NCI-H345 treated with DMSO at 0.1 percent for 48 hours (cell line): ENCODE data around the gene DNM1L.
A peak's percentile ranks its signal among the peaks of the same experiment; 100 is the strongest.

Experiments
- DNase-seq: peaks from one replicate; lab custom pipeline; 2025; ENCODE audit not compliant: unreplicated experiment; lab: John Stamatoyannopoulos, UW

The DNM1L gene

DNA sequence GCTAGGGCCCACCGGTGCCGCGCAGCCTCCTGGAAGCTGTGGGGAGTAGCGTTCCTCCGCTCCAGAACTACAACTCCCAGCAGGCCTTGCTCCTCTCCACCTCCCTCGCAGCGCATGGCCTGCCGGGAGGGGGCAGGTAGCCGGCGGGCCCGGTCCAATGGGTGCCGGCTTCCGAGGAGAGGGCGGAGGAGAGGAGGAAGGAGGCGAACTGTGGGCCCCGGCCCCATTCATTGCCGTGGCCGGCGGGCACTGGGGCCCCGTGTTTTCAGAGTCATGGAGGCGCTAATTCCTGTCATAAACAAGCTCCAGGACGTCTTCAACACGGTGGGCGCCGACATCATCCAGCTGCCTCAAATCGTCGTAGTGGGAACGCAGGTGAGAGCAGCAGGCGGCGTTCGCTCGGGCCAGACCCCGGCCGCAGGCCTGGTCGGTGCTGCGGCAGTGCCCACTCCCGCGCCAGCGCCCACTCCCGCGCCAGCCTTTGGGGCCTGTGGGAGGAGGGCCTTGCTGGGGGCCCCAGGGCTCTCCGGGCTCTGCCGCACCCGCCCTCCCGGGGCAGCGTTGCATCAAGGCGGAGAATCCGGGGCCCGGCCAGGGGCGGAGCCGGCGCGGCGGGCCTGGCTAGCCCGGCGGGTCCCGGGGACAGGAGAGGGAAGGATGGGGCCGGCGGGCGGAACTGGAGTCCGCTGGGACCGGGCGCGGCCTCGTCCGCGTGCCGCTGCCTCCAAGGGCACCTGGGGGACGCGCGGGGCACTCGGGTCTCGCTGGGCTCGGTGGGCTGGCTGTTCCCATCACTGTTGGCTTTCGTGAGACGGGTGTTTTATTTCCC lies at the start of gene DNM1L:
TSS of gene DNM1L (plus strand) at position 211 of the 829 bp plus-strand sequence. CDS start at position 274, 63 bp downstream.
- peak; percentile 96 for DNase-seq

- no peak for DNase-seq
Observed at GRCh38 chr12:32641287-32641901, 37.7 kb upstream of the DNM1L start.

GRCh38 chr12:32644431-32644830 lies 34.7 kb upstream of the DNM1L start:
- DNase-seq, result no peak

DNA sequence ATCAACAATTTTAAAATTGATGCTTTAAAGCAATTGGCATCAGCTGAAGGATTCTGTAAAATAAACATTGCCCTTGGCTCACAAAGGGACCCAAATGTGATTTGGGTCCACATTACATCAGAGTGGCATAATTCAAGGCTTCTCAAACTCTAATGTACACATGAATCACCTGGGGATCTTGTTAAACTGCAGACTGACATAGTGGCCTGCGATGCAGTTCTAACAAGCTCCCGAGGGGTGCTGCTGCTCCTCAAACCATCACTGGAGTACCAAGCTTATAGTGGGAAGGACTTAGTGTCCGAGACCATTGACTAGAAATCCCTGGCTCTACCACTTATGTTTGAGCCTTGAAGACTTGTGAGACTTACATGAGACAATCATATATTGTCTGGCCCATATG lies 31.8 kb upstream of the DNM1L start:
- DNase-seq, result no peak

- DNase-seq, result no peak
Observed at GRCh38 chr12:32650508-32650907, 28.6 kb upstream of the DNM1L start.

- DNase-seq, result no peak
Observed at GRCh38 chr12:32651151-32651955, 27.7 kb upstream of the DNM1L start.

GRCh38 chr12:32651956-32652210 lies 27.2 kb upstream of the DNM1L start:
- DNase-seq, result no peak

GRCh38 chr12:32659908-32660440 lies 19.1 kb upstream of the DNM1L start:
- DNase-seq, result no peak

GRCh38 chr12:32661706-32662105 lies 17.4 kb upstream of the DNM1L start:
- DNase-seq, result no peak

GRCh38 chr12:32662665-32663064 lies 16.4 kb upstream of the DNM1L start:
- DNase-seq, result no peak

GRCh38 chr12:32666018-32666417 lies 13.1 kb upstream of the DNM1L start:
- DNase-seq, result no peak

DNA sequence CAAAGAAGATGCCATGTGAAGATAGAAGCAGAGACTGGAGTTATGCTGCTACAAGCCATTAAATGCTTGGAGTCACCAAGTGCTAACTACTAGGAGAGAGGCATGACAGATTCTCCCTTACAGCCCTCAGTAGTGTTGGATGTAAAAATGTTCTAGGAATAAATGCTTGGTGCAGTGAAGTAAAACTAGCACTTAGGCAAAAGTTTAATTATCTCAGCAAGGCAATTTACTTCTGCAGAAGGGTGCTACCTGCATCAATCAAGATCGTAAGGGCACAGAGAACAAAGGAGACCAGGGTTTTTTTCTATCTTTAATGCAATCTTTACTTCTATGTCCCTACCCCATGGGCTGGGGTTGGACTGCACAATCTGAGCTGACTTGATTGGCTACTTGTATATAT lies 9.5 kb upstream of the DNM1L start:
- no peak for DNase-seq

- DNase-seq, result peak; percentile 70
Observed at GRCh38 chr12:32671930-32672780, 6.9 kb upstream of the DNM1L start.

GRCh38 chr12:32679920-32680237 lies 778 bp downstream of the DNM1L start:
- DNase-seq, result no peak

DNA sequence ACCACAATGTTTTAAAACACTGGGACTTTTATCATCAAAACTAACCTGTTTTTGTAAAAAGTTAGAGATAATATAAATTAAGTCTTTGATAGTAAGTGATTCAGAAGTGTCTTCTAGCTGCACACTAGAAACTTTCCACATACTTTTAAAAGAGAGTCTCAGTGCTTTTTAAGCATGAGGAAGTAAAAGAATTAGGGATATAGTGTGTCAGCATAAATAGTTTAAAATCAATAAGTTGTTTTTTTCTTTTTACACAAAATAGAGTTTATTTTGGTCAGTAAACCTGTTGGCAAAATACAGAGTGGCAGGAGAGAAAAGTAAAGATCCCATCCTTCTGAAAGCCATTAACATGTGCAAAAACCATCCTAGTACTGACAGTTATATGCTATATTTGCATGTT lies 1.7 kb downstream of the DNM1L start:
- DNase-seq, result no peak

DNA sequence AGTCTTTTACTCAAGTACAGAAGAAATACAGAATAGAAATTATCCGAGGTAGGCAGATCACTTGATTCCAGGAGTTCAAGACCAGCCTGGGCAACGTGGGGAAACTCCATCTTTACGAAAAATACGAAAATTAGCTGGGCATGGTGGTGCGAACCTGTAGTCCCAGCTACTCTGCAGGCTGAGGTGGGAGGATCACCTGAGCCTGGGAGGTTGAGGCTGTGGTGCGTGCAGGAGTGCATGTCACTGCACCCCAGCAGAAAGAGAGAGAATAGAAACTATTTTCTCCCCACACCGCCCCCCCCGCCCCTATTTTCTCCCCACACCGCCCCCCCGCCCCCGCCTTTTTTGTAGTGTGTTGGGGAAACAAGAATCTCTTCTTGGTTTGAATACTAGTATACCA lies 2.2 kb downstream of the DNM1L start:
- no peak for DNase-seq

- no peak for DNase-seq
Observed at GRCh38 chr12:32686340-32686739, 7.2 kb downstream of the DNM1L start.

DNA sequence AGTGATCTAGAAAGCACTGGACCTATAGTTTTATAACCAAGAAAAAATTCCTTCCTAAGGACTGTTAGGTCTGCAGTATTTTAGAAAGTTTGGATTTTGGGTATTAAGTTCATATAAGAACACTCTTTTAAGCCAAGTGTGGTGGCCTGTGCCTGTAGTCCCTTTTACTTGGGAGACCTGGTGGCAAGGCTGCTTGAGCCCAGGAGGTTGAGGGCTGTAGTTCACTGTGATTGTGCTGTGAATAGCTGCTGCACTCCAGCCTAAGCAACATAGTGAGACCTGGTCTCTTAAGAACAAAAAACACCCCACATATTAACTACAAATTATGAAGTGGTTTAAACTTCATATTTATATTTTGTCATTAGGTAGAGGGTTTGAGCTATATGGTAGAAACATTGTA lies 9.7 kb downstream of the DNM1L start:
- DNase-seq, result no peak

- no peak for DNase-seq
Observed at GRCh38 chr12:32690927-32691326, 11.8 kb downstream of the DNM1L start.

GRCh38 chr12:32692358-32692757 lies 13.3 kb downstream of the DNM1L start:
- DNase-seq, result no peak

DNA sequence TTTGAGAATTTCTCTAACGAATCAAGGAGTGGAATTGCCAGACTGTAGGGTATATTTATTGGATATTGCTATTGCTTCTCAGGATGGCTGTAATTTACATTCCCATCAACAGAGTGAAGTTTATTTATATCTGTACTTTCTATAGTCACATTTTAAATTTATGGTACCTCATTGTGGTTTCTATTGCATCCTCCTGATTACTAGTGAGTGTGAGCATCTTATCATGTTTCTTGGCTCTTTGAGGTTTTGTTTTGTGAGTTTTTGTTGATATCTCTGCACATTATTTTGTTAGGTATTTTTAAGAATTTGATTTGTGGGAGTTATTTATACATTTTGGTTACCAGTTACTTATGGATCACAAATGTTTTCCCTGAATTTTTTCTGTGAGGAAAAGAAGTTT lies 13.9 kb downstream of the DNM1L start:
- no peak for DNase-seq
